Measurements from ENCODE around the gene TCIRG1.

DNA sequence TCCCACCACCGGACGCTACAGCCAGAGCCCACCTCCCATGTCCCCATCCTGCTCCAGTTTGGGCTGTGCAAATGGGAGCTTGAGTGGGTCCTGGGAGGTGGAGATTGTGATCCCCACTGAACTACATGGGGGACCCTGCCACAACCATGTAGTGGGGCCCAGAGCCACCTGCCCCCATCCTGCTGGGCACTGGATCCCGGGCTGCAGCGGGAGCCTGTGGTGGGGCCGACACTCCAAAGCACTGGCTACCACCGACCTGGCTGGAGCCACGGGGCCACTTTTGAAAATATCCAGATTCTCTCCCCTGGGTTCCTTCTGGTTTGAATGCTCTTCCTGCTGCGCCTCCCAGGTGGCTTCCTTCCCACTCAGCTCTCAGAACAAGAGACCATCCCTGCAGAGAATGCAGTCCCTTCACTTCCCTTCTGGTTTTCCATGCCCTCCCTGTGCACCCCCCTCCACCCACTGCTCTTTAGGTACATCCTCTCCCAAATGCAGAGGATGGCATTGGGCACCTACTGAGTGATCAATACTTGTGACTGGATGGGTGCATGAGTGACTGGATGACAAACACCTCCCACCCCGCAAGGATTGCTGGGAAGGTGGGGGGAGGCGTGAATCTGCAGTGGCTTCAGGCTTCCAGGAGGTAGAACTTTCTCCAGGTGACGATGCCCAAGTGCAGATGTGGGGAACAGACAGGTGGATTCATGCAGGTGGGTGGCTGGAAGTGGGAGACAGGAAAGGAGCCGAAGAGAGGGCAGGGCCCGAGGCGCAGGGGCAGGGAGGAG lies 34.1 kb upstream of the TCIRG1 start:
- TF ChIP-seq, protein P1, sequence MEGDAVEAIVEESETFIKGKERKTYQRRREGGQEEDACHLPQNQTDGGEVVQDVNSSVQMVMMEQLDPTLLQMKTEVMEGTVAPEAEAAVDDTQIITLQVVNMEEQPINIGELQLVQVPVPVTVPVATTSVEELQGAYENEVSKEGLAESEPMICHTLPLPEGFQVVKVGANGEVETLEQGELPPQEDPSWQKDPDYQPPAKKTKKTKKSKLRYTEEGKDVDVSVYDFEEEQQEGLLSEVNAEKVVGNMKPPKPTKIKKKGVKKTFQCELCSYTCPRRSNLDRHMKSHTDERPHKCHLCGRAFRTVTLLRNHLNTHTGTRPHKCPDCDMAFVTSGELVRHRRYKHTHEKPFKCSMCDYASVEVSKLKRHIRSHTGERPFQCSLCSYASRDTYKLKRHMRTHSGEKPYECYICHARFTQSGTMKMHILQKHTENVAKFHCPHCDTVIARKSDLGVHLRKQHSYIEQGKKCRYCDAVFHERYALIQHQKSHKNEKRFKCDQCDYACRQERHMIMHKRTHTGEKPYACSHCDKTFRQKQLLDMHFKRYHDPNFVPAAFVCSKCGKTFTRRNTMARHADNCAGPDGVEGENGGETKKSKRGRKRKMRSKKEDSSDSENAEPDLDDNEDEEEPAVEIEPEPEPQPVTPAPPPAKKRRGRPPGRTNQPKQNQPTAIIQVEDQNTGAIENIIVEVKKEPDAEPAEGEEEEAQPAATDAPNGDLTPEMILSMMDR (conservative IDR thresholded peaks at IDR 0.05): no peak
- no peak for TF ChIP-seq ZFX (IDR thresholded peaks at IDR 0.05)
